ENCODE data around the gene SAMM50. TPM values are rescaled to one million over a fixed set of nuclear protein-coding genes. Genes with fewer than 3 reads are reported as not detected.
A peak's percentile ranks its signal among the peaks of the same experiment; 100 is the strongest.

SAMM50 gene
- total RNA-seq, 1 donor from 2014 or later = 22.3 TPM

- TF ChIP-seq POLR2AphosphoS5 (IDR thresholded peaks at IDR 0.05; ENCODE audit: insufficient read depth in 1 of 2, low read depth in 1 of 2) (no peak), POLR2A (IDR thresholded peaks at IDR 0.05) (no peak), CTCF (IDR thresholded peaks at IDR 0.05) (no peak)
- no peaks in the 10 kb centered on the region for H3K36me3 ChIP-seq
- no peak overlapping the region for H3K4me3 ChIP-seq
- intact Hi-C loops (cut with DNase I) = no loop called here
- no peak overlapping the region for H3K27ac ChIP-seq
- DNase-seq (ENCODE audit: extremely low spot score in 2 of 2) = no peak
- H3K27me3 ChIP-seq = no peaks in the 10 kb centered on the region
- no peaks in the 10 kb centered on the region for H3K9me3 ChIP-seq
- peaks cover 29% of the 10 kb centered on the region for H3K4me1 ChIP-seq
Observed at GRCh38 chr22:44029069-44029468, 73.8 kb downstream of the SAMM50 start.

- H3K4me3 ChIP-seq = no peak overlapping the region
- no peaks in the 10 kb centered on the region for H3K36me3 ChIP-seq
- DNase-seq (ENCODE audit: extremely low spot score in 2 of 2) = no peak
- H3K27ac ChIP-seq = peak overlapping the region; percentile 24
- no peak for TF ChIP-seq CTCF (IDR thresholded peaks at IDR 0.05)
- TF ChIP-seq POLR2AphosphoS5 (IDR thresholded peaks at IDR 0.05; ENCODE audit: insufficient read depth in 1 of 2, low read depth in 1 of 2) = no peak
- no peak for TF ChIP-seq POLR2A (IDR thresholded peaks at IDR 0.05)
- H3K27me3 ChIP-seq = no peaks in the 10 kb centered on the region
- intact Hi-C loops (cut with DNase I) = no loop called here
- H3K9me3 ChIP-seq = no peaks in the 10 kb centered on the region
- H3K4me1 ChIP-seq = peaks cover 24% of the 10 kb centered on the region
Observed at GRCh38 chr22:44030051-44030701, 74.9 kb downstream of the SAMM50 start.

- H3K4me3 ChIP-seq = no peak overlapping the region
- H3K36me3 ChIP-seq = no peaks in the 10 kb centered on the region
- no peaks in the 10 kb centered on the region for H3K9me3 ChIP-seq
- intact Hi-C loops (cut with DNase I) = no loop called here
- TF ChIP-seq POLR2A (IDR thresholded peaks at IDR 0.05) (no peak), POLR2AphosphoS5 (IDR thresholded peaks at IDR 0.05; ENCODE audit: insufficient read depth in 1 of 2, low read depth in 1 of 2) (no peak), CTCF (IDR thresholded peaks at IDR 0.05) (no peak)
- H3K27me3 ChIP-seq = no peaks in the 10 kb centered on the region
- no peak overlapping the region for H3K27ac ChIP-seq
- no peak for DNase-seq (ENCODE audit: extremely low spot score in 2 of 2)
- H3K4me1 ChIP-seq = peaks cover 19% of the 10 kb centered on the region
Observed at GRCh38 chr22:44030702-44031082, 75.5 kb downstream of the SAMM50 start.

- Histone ChIP-seq H3K9me3 (no peaks in the 10 kb centered on the region), H3K4me1 (peaks cover 17% of the 10 kb centered on the region), H3K27ac (no peak overlapping the region), H3K36me3 (no peaks in the 10 kb centered on the region), H3K4me3 (no peak overlapping the region), H3K27me3 (no peaks in the 10 kb centered on the region)
- intact Hi-C loops (cut with DNase I) = no loop called here
- no peak for DNase-seq (ENCODE audit: extremely low spot score in 2 of 2)
- TF ChIP-seq POLR2A (IDR thresholded peaks at IDR 0.05) (no peak), POLR2AphosphoS5 (IDR thresholded peaks at IDR 0.05; ENCODE audit: insufficient read depth in 1 of 2, low read depth in 1 of 2) (no peak), CTCF (IDR thresholded peaks at IDR 0.05) (no peak)
Observed at GRCh38 chr22:44031158-44031952, 76.1 kb downstream of the SAMM50 start.
